Liver (tissue), 9 donors: Measurements from ENCODE around the gene NFYC. TPM values are rescaled to one million over a fixed set of nuclear protein-coding genes. Genes with fewer than 3 reads are reported as not detected.

Source experiments
- DNase-seq: peaks from one replicate; pipeline ENCODE4 v3.0.0-alpha.2; 2017; ENCODE audit warnings: low spot score
- H3K27ac ChIP-seq, 2 donors: one replicate each; pipeline ENCODE4 v1.7.0; 2013; ENCODE audit warnings: inconsistent platforms in 2 of 2, low read length in 2 of 2, control low read depth in 1 of 2, low read depth in 1 of 2, mild to moderate bottlenecking in 1 of 2
- H3K27me3 ChIP-seq, 4 donors: one replicate each; pipeline versions ENCODE4 v1.6.1 to v1.7.0; 2013; ENCODE audit warnings: low read length in 3 of 4, inconsistent platforms in 1 of 4, mild to moderate bottlenecking in 1 of 4, moderate library complexity in 1 of 4; ENCODE audit not compliant: control insufficient read depth in 4 of 4, insufficient read depth in 4 of 4
- H3K36me3 ChIP-seq, 4 donors: one replicate each; pipeline versions ENCODE4 v1.6.1 to v1.7.0; 2013; ENCODE audit warnings: low read length in 3 of 4, mild to moderate bottlenecking in 3 of 4, low read depth in 1 of 4, moderate library complexity in 1 of 4; ENCODE audit not compliant: control insufficient read depth in 4 of 4, insufficient read depth in 3 of 4
- H3K4me1 ChIP-seq, 4 donors: one replicate each; pipeline versions ENCODE4 v1.6.1 to v1.7.0; 2013; ENCODE audit warnings: low read length in 3 of 4, mild to moderate bottlenecking in 3 of 4, moderate library complexity in 1 of 4; ENCODE audit not compliant: control insufficient read depth in 4 of 4, insufficient read depth in 4 of 4
- H3K4me3 ChIP-seq, 3 donors: one replicate each; pipeline versions ENCODE4 v1.6.1 to v1.7.0; 2013; ENCODE audit warnings: low read length in 3 of 3, control low read depth in 1 of 3, low read depth in 1 of 3, mild to moderate bottlenecking in 1 of 3
- H3K9ac ChIP-seq, 2 donors: one replicate each; pipeline ENCODE4 v1.7.0; 2013; ENCODE audit warnings: low read length in 2 of 2, mild to moderate bottlenecking in 2 of 2, moderate library complexity in 2 of 2, control low read depth in 1 of 2, low read depth in 1 of 2
- H3K9me3 ChIP-seq, 4 donors: one replicate each; pipeline versions ENCODE4 v1.6.1 to v1.7.0; 2013; ENCODE audit warnings: low read length in 3 of 4; ENCODE audit not compliant: control insufficient read depth in 4 of 4
- EGR1 ChIP-seq, 2 donors: IDR thresholded peaks; 2 replicates each; pipeline ENCODE4 v1.6.1; 2016 to 2018; ENCODE audit warnings: antibody characterized with exemption in 2 of 2, low read depth in 2 of 2
- FOXA1 ChIP-seq: IDR thresholded peaks from 2 replicates; pipeline ENCODE4 v1.6.1; 2016; ENCODE audit warnings: antibody characterized with exemption
- FOXA2 ChIP-seq: IDR thresholded peaks from 2 replicates; pipeline ENCODE4 v1.6.1; 2016; ENCODE audit warnings: antibody characterized with exemption
- GABPA ChIP-seq, 2 donors: IDR thresholded peaks in 1 of 2; conservative IDR thresholded peaks in 1 of 2; 2 replicates each; pipeline ENCODE4 v1.6.1; 2016; ENCODE audit warnings: antibody characterized with exemption in 2 of 2, mild to moderate bottlenecking in 1 of 2, moderate library complexity in 1 of 2
- HNF4G ChIP-seq: IDR thresholded peaks from 2 replicates; pipeline ENCODE4 v1.6.1; 2016; ENCODE audit warnings: antibody characterized with exemption
- JUND ChIP-seq, 2 donors: IDR thresholded peaks; 2 replicates each; pipeline ENCODE4 v1.6.1; 2016; ENCODE audit warnings: antibody characterized with exemption in 2 of 2
- MAX ChIP-seq: IDR thresholded peaks from 2 replicates; pipeline ENCODE4 v1.6.1; 2016; ENCODE audit warnings: antibody characterized with exemption
- NR2F2 ChIP-seq: IDR thresholded peaks from 2 replicates; pipeline ENCODE4 v1.6.1; 2016; ENCODE audit warnings: antibody characterized with exemption
- REST ChIP-seq: IDR thresholded peaks from 2 replicates; pipeline ENCODE4 v1.6.1; 2016; ENCODE audit warnings: antibody characterized with exemption, mild to moderate bottlenecking
- RXRA ChIP-seq, 2 donors: IDR thresholded peaks; 2 replicates each; pipeline ENCODE4 v1.6.1; 2017 to 2018; ENCODE audit warnings: antibody characterized with exemption in 2 of 2, mild to moderate bottlenecking in 1 of 2
- SP1 ChIP-seq: IDR thresholded peaks from 2 replicates; pipeline ENCODE4 v1.6.1; 2018; ENCODE audit warnings: antibody characterized with exemption, mild to moderate bottlenecking
- TAF1 ChIP-seq: conservative IDR thresholded peaks from 2 replicates; pipeline ENCODE4 v1.6.1; 2016; ENCODE audit warnings: antibody characterized with exemption, mild to moderate bottlenecking
- YY1 ChIP-seq: IDR thresholded peaks from 2 replicates; pipeline ENCODE4 v1.6.1; 2016; ENCODE audit warnings: antibody characterized with exemption, mild to moderate bottlenecking
- WGBS: extraction: QIAGEN DNeasy Blood & Tissue Kit; methylation state at CpG from one replicate; pipeline ENCODE4 v1.1.7; 2013; 5-methylcytosine and 5-hydroxymethylcytosine counted together
- polyA plus RNA-seq, 2 donors: library from polyadenylated mRNA; stranded (reverse) in 1 of 2; unstranded in 1 of 2; fragments of 200-250 nt in 1 of 2; fragments of >200 nt in 1 of 2; fragmentation: Nextera tagmentation in 1 of 2; extraction: Ambion mirVana in 1 of 2; gene quantifications; one replicate each; pipeline versions ENCODE4 v1.2.1 to v1.2.3, GENCODE V29; 2013 to 2015
- total RNA-seq, 2 donors: library from RNA; depleted of rRNA; stranded (reverse); fragments of >200 nt; gene quantifications; one replicate each; pipeline ENCODE4 v1.2.3, GENCODE V29; 2014
- TF ChIP-seq, protein P1 (sequence below): IDR thresholded peaks from 2 replicates; pipeline ENCODE4 v1.6.1; 2016; ENCODE audit warnings: antibody characterized with exemption
- TF ChIP-seq, protein P2 (sequence below): fragments of 150-350 bp; IDR thresholded peaks from 2 replicates; pipeline ENCODE4 v1.5.1; 2017; ENCODE audit warnings: improper control_type of control experiment, low read depth, low read length; ENCODE audit not compliant: missing input control
- donor health status: healthy.
- donor health status: healthy.
- donor health status: healthy.
- donor health status: healthy.
- donor health status: healthy.

Gene NFYC
- total and polyA plus RNA-seq, 4 donors: 18.3 to 28.1 (median 26.8) TPM

GRCh38 chr1:40740997-40741736 is 49.7 kb downstream of the NFYC start:
- peaks cover 9 to 70% (median 45%) of the 10 kb centered on the region in 4 donors for H3K4me1 ChIP-seq
- H3K4me3 ChIP-seq: no peak overlapping the region
- DNase-seq: no peak
- no peak overlapping the region for H3K9ac ChIP-seq
- peaks cover 0 to 8% (median 2%) of the 10 kb centered on the region in 4 donors for H3K36me3 ChIP-seq
- H3K27me3 ChIP-seq: no peaks in the 10 kb centered on the region
- no peak for TF ChIP-seq JUND (IDR thresholded peaks at IDR 0.05)
- TF ChIP-seq REST: no peak
- TF ChIP-seq, protein P1, sequence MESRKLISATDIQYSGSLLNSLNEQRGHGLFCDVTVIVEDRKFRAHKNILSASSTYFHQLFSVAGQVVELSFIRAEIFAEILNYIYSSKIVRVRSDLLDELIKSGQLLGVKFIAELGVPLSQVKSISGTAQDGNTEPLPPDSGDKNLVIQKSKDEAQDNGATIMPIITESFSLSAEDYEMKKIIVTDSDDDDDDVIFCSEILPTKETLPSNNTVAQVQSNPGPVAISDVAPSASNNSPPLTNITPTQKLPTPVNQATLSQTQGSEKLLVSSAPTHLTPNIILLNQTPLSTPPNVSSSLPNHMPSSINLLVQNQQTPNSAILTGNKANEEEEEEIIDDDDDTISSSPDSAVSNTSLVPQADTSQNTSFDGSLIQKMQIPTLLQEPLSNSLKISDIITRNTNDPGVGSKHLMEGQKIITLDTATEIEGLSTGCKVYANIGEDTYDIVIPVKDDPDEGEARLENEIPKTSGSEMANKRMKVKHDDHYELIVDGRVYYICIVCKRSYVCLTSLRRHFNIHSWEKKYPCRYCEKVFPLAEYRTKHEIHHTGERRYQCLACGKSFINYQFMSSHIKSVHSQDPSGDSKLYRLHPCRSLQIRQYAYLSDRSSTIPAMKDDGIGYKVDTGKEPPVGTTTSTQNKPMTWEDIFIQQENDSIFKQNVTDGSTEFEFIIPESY: no peak
- TF ChIP-seq NR2F2: no peak
- TF ChIP-seq YY1: no peak
- TF ChIP-seq EGR1 (IDR thresholded peaks at IDR 0.05; ENCODE audit: low read depth in 2 of 2): no peak
- no peak for TF ChIP-seq FOXA2
- no peak for TF ChIP-seq GABPA (IDR thresholded peaks at IDR 0.05 in 1 of 2, conservative IDR thresholded peaks at IDR 0.05 in 1 of 2)
- no peak for TF ChIP-seq SP1
- no peaks in the 10 kb centered on the region for H3K9me3 ChIP-seq
- H3K27ac ChIP-seq: peak overlapping the region; percentile 26 to 62
- 94% methylated on average over 7 of the region's 7 CpGs for WGBS

DNA sequence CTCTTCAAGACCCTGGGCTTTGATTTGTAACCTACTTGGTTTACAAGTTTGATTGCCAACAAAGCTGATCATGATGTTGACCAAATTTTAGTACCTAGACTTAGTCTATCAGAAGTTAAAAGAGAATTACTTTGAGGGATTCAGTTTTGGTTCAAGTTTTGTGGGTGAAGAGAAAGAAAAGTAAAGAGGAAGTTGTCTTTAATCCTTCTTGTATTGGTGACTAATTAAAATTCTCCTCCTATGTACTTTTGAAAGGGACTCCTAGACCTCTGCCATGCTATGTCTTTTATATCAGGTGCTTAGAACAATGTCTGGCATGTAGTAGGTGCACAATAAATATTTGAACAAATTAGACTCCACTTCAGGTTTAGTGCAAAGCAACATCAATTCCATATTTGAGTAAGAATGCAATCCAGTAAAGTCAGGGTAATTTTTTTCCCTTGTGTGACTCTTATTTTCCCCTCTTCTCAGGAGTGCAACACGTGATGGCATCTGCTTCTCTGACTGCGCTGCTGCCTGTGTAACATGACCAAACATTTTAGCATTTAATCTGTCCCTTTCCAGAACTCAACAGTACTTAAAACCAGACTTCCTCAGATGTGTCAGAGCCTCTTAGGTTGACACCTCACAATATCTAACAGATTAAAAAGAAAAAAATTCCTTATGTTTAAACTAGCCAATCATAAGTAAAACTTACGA is 51.0 kb downstream of the NFYC start:
- no peak overlapping the region for H3K9ac ChIP-seq
- H3K4me3 ChIP-seq: no peak overlapping the region
- no peaks in the 10 kb centered on the region for H3K9me3 ChIP-seq
- WGBS: 93% methylated on average over 3 of the region's 3 CpGs
- H3K4me1 ChIP-seq: peaks cover 8 to 75% (median 52%) of the 10 kb centered on the region in 4 donors
- no peak for DNase-seq
- no peaks in the 10 kb centered on the region for H3K27me3 ChIP-seq
- peaks cover 0 to 10% (median 4%) of the 10 kb centered on the region in 4 donors for H3K36me3 ChIP-seq
- peak overlapping the region; percentile 21 to 28 for H3K27ac ChIP-seq
- TF ChIP-seq MAX (no peak), JUND (IDR thresholded peaks at IDR 0.05) (no peak), TAF1 (no peak), SP1 (no peak), FOXA1 (no peak), YY1 (no peak), GABPA (IDR thresholded peaks at IDR 0.05 in 1 of 2, conservative IDR thresholded peaks at IDR 0.05 in 1 of 2) (no peak), RXRA (IDR thresholded peaks at IDR 0.05) (no peak), FOXA2 (no peak), HNF4G (no peak), NR2F2 (no peak)
- TF ChIP-seq, protein P2, sequence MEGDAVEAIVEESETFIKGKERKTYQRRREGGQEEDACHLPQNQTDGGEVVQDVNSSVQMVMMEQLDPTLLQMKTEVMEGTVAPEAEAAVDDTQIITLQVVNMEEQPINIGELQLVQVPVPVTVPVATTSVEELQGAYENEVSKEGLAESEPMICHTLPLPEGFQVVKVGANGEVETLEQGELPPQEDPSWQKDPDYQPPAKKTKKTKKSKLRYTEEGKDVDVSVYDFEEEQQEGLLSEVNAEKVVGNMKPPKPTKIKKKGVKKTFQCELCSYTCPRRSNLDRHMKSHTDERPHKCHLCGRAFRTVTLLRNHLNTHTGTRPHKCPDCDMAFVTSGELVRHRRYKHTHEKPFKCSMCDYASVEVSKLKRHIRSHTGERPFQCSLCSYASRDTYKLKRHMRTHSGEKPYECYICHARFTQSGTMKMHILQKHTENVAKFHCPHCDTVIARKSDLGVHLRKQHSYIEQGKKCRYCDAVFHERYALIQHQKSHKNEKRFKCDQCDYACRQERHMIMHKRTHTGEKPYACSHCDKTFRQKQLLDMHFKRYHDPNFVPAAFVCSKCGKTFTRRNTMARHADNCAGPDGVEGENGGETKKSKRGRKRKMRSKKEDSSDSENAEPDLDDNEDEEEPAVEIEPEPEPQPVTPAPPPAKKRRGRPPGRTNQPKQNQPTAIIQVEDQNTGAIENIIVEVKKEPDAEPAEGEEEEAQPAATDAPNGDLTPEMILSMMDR: no peak
- TF ChIP-seq, protein P1: no peak
